HG03575 (cell line): ENCODE results near the gene TYW3.

Experiments used
- ATAC-seq: cut with Tn5 transposase; IDR thresholded peaks from one replicate; pipeline ENCODE4 v1.9.1; 2021; ENCODE audit not compliant: unreplicated experiment, insufficient number of reproducible peaks, low FRiP score; ENCODE audit errors: extremely low read depth

The TYW3 gene

DNA sequence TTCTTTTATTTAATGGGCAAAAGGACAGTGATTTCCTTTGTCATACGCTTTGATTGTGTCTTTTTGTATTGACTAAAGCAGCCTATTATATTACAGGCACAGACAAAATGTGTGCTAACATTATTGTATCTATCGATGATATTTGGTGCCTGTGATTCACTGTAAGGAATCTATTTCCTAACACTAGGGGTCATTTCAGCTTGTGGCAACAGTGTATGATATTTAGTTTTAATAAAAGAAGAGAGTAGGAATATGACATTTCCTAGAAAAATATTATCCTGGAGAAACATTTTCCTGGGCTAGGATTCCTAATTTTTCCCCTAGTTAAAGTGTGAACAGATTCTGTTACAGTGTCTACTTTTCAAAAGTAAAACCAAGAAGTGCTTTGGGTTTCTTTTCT is 42.8 kb downstream of the TYW3 start:
- no peak for ATAC-seq

DNA sequence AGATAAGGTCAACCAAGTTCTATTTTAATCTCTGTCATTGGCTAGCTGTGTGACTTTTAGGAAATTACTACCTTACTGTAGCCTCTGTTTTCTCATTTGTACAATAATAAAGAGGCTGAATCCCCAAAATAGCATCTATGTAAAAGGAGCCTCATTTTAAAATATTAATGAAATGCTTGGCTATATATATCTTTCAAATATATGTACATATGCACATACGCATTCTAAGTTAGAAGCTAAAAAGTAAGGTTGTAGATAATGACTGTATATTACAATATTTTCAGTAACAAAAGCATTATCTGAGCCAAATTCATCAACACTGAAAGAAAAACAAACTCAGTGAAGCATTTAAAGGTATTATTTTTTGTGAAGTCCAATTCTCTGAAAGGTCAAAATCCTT is 44.6 kb downstream of the TYW3 start:
- no peak for ATAC-seq

DNA sequence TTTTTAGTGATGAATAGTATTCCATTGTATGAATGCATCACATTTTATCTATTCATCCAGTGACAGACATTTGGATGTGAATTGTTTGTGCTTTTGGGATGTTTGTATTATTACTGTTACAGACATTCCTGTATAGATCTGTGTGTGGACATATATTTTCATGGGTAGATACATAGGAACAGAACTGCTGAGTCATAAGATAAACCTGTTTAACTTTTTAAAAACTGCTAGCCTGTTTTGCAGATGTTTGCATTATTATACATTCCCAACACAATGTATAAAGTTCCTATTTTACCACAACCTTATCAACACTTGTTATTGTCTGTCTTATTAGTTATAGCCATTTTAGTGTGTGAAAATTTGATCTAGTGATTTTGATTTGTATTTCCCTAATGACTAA is 46.8 kb downstream of the TYW3 start:
- ATAC-seq: no peak

- ATAC-seq: no peak
These were observed 47.6 kb downstream of the TYW3 start for GRCh38 chr1:74780594-74780993.

GRCh38 chr1:74785944-74786343 is 53.0 kb downstream of the TYW3 start:
- ATAC-seq: no peak

DNA sequence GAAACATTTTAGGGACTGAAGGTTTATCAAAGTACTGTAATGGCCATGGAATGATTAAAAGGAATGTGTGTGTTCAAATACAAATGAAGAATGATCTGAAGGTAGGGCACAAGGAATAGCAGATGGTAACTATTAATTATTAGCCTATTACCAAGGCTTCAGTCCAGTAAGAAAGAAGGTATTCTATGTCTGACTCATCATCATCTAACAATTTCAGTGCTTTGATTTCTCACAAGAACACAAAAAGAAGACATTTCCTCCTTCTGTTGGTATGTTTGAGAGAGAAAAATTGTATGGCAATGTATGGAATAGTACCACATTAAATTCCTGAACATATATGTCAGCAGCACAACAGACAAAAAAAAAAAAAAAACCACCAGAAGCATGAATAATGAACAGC is 57.5 kb downstream of the TYW3 start:
- ATAC-seq: no peak

GRCh38 chr1:74791491-74791890 is 58.5 kb downstream of the TYW3 start:
- ATAC-seq: no peak

DNA sequence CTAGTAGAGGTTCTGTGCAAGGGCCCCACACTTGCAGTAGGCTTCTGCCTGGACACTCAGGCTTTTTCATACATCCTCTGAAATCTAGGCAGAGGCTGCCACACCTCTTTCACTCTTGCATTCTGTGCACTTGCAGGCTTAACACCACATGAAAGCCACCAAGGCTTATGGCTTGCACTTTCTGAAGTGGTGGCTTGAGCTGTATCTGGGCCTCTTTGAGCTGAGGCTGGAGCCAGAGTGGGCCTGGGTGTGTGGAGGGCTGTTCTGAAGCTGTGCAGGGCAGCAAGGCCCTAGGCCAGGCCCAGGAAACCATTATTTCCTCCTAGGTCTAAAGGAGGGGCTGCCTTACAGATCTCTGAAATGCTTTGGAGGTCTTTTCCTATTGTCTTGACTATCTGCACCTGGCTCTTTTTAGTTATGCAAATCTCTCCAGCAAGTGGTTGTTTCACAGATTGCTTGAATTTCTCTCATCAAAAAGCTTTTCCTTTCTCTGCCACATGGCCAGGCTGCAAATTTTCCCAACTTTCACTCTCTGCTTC is 66.2 kb downstream of the TYW3 start:
- no peak for ATAC-seq

- peak; percentile 44 for ATAC-seq
These were observed 78.7 kb downstream of the TYW3 start for GRCh38 chr1:74811436-74812179.

GRCh38 chr1:74812180-74812541 is 79.2 kb downstream of the TYW3 start:
- ATAC-seq: peak; percentile 94
